Measurements from ENCODE around the gene DPYSL3.

DPYSL3 gene

DNA sequence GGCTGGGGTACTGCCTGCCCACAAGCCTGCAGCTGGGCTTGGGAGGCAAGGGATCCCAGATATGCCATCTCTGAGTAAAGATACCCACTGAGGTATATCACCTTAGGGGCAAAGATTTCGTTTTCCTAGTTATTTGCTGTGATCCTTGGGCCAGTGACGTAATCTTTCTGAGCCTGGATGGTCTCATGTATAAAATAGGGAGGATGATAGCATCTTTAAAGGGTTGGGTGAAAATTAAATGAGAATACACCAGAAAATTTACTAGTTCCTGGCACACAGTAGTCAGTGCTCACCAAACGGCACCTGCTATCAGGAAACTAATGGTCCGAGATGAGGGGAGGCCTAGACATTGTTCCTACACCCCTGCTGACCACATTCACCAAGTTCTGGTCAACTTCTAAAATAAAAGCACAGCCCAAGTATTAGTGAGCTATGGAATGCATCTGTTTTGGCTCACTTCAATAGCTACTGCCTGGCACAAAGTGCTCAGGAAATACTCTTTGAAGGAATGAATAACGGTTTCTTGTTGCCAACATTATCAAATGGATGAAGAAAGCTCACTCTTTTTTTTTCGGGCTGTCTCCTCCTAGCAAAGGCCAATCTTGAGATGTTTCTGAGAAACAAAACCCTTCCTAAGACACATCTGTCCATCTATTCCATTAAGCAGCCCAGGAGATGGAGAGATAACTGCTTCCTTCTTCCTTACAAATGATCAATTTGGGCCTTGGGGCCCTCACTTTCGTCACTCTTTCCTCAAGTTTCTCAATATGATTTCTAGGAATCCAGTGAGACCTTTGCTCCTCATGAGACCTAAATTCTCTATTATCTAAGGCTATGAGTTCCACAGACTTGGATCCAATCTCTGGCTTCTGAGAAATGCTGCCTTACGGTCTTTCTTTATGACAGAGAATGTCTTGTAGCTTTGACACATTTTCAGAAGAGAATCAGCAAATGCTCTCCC, 98.2 kb downstream of the DPYSL3 start:
- Histone ChIP-seq H3K4me2 (ENCODE audit: low read length, poor library complexity, severe bottlenecking) (no peak overlapping the region), H4K8ac (ENCODE audit: low read length) (no peak overlapping the region), H3K36me3 (ENCODE audit: control insufficient read depth in 1 of 2, insufficient read depth in 2 of 2, low read depth in 1 of 2, low read length in 2 of 2) (peaks cover 18 to 64% of the 10 kb centered on the region in 2 experiments), H3K4me1 (ENCODE audit: control insufficient read depth, insufficient read depth, low read depth, low read length) (peaks cover 10% of the 10 kb centered on the region), H3K79me1 (replicated peaks; ENCODE audit: low read length, poor library complexity, severe bottlenecking) (peaks cover 16% of the 10 kb centered on the region), H3K23ac (ENCODE audit: low read length in 2 of 2) (no peak overlapping the region), H2AFZ (ENCODE audit: low read depth, low read length) (no peak overlapping the region), H3K18ac (ENCODE audit: low read depth in 1 of 2, low read length in 2 of 2) (no peak overlapping the region), H2AK5ac (ENCODE audit: low read length, severe bottlenecking) (no peak overlapping the region), H4K91ac (ENCODE audit: low read length) (no peak overlapping the region), H3K9me3 (ENCODE audit: control insufficient read depth, low read length) (no peaks in the 10 kb centered on the region), H3K4ac (ENCODE audit: low read depth in 1 of 2, low read length in 2 of 2) (peak overlapping the region in 1 of 2 experiments; percentile 10), H2BK15ac (ENCODE audit: low read depth, poor library complexity, severe bottlenecking) (no peak overlapping the region), H3K9ac (ENCODE audit: low read length) (no peak overlapping the region), H2BK12ac (ENCODE audit: low read length in 2 of 2) (no peak overlapping the region), H3K27ac (ENCODE audit: low read length, poor library complexity, severe bottlenecking) (no peak overlapping the region), H2BK5ac (ENCODE audit: low read depth, low read length, poor library complexity, severe bottlenecking) (no peak overlapping the region), H2BK120ac (ENCODE audit: low read depth, low read length) (no peak overlapping the region), H3K14ac (ENCODE audit: low read length in 2 of 2) (no peak overlapping the region), H3K27me3 (ENCODE audit: control insufficient read depth in 1 of 2, insufficient read depth in 1 of 2, low read length in 2 of 2) (no peaks in the 10 kb centered on the region), H3K4me3 (ENCODE audit: insufficient read depth in 1 of 2, low read depth in 1 of 2, low read length in 2 of 2) (peak overlapping the region in 1 of 2 experiments; percentile 5)
- 93% methylated on average over 8 of the region's 8 CpGs for WGBS
- DNase-seq, result no peak

DNA sequence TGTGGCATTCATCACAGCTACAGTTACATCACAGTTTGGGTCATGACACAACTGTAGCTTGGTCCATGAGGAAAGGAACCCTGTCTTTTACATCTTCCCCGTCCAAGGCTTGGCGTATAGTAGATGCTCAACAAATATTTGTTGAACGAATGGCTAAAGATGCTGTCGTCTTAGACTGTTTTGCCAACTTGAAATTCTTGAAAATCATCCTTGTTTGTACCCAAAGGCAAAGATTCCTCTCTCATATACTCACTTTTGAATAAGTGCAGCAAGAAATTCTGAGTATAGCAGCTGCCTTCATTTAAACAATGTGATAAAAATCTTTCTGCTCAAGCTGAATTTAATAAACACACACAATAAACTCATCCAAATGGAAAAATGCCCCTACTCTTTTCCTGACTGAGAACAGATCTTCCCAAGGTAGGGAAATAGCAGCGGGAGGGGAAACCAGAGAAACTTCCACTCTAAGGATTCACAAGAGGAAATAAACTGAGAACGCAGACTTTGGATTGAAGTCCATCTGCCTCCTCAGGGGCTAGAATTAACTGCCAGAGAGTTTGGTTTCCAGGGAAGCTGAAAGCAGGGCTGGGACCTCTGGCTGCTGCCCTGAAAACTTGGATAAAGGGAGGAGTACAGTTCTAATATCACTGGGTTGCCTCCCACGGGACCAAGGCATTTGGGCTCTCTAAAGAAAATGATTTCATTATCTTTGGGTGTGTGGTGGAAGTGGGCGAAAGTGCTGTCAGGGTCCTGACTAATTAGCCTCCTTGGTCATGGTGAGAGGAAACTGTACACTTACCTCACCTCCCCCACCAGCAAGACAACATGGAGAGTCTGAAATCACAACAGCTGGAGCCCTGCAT, 99.1 kb downstream of the DPYSL3 start:
- Histone ChIP-seq H3K9ac (ENCODE audit: low read length) (no peak overlapping the region), H4K91ac (ENCODE audit: low read length) (no peak overlapping the region), H3K4me3 (ENCODE audit: insufficient read depth in 1 of 2, low read depth in 1 of 2, low read length in 2 of 2) (peak overlapping the region in 1 of 2 experiments; percentile 5), H3K27ac (ENCODE audit: low read length, poor library complexity, severe bottlenecking) (no peak overlapping the region), H3K4me2 (ENCODE audit: low read length, poor library complexity, severe bottlenecking) (no peak overlapping the region), H2BK5ac (ENCODE audit: low read depth, low read length, poor library complexity, severe bottlenecking) (no peak overlapping the region), H2BK15ac (ENCODE audit: low read depth, poor library complexity, severe bottlenecking) (no peak overlapping the region), H3K18ac (ENCODE audit: low read depth in 1 of 2, low read length in 2 of 2) (no peak overlapping the region), H3K79me1 (replicated peaks; ENCODE audit: low read length, poor library complexity, severe bottlenecking) (peaks cover 15% of the 10 kb centered on the region), H2AK5ac (ENCODE audit: low read length, severe bottlenecking) (no peak overlapping the region), H3K9me3 (ENCODE audit: control insufficient read depth, low read length) (no peaks in the 10 kb centered on the region), H2BK12ac (ENCODE audit: low read length in 2 of 2) (no peak overlapping the region), H4K8ac (ENCODE audit: low read length) (no peak overlapping the region), H3K27me3 (ENCODE audit: control insufficient read depth in 1 of 2, insufficient read depth in 1 of 2, low read length in 2 of 2) (no peaks in the 10 kb centered on the region), H2AFZ (ENCODE audit: low read depth, low read length) (no peak overlapping the region), H3K14ac (ENCODE audit: low read length in 2 of 2) (no peak overlapping the region), H3K23ac (ENCODE audit: low read length in 2 of 2) (no peak overlapping the region), H3K4ac (ENCODE audit: low read depth in 1 of 2, low read length in 2 of 2) (peak overlapping the region in 1 of 2 experiments; percentile 10), H3K36me3 (ENCODE audit: control insufficient read depth in 1 of 2, insufficient read depth in 2 of 2, low read depth in 1 of 2, low read length in 2 of 2) (peaks cover 18 to 63% of the 10 kb centered on the region in 2 experiments), H2BK120ac (ENCODE audit: low read depth, low read length) (no peak overlapping the region), H3K4me1 (ENCODE audit: control insufficient read depth, insufficient read depth, low read depth, low read length) (peaks cover 9% of the 10 kb centered on the region)
- DNase-seq, result no peak
- 93% methylated on average over 8 of the region's 8 CpGs for WGBS

DNA sequence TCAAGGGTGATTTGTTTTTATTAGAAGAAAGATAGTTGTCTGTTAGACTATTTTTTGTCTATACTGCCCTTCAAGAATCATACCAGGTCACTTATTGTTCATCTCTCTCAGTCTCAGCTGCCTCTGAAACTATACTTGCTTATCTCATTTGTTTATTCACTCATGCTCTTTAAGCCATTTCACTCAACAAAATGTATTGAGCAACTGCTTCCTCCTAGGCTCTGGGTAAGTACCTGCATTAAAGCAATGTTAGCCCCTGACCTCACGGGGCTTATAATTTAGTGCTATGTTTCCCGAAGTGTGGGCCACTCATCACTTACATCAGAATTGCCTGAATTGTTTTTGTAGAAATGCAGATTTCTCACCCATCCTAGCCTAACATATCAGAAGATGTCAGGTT, 100.9 kb downstream of the DPYSL3 start:
- no peak overlapping the region for H4K8ac ChIP-seq (ENCODE audit: low read length)
- no peak overlapping the region for H3K4ac ChIP-seq (ENCODE audit: low read depth in 1 of 2, low read length in 2 of 2)
- peaks cover 16% of the 10 kb centered on the region for H3K4me1 ChIP-seq (ENCODE audit: control insufficient read depth, insufficient read depth, low read depth, low read length)
- H3K9me3 ChIP-seq (ENCODE audit: control insufficient read depth, low read length), result no peaks in the 10 kb centered on the region
- DNase-seq, result no peak
- H2BK120ac ChIP-seq (ENCODE audit: low read depth, low read length), result no peak overlapping the region
- H2BK12ac ChIP-seq (ENCODE audit: low read length in 2 of 2), result no peak overlapping the region
- no peak overlapping the region for H3K4me2 ChIP-seq (ENCODE audit: low read length, poor library complexity, severe bottlenecking)
- no peak overlapping the region for H3K9ac ChIP-seq (ENCODE audit: low read length)
- no peak overlapping the region for H2BK5ac ChIP-seq (ENCODE audit: low read depth, low read length, poor library complexity, severe bottlenecking)
- H3K36me3 ChIP-seq (ENCODE audit: control insufficient read depth in 1 of 2, insufficient read depth in 2 of 2, low read depth in 1 of 2, low read length in 2 of 2), result peaks cover 10 to 56% of the 10 kb centered on the region in 2 experiments
- H2AK5ac ChIP-seq (ENCODE audit: low read length, severe bottlenecking), result no peak overlapping the region
- no peak overlapping the region for H4K91ac ChIP-seq (ENCODE audit: low read length)
- H3K18ac ChIP-seq (ENCODE audit: low read depth in 1 of 2, low read length in 2 of 2), result no peak overlapping the region
- H3K23ac ChIP-seq (ENCODE audit: low read length in 2 of 2), result no peak overlapping the region
- peaks cover 13% of the 10 kb centered on the region for H3K79me1 ChIP-seq (replicated peaks; ENCODE audit: low read length, poor library complexity, severe bottlenecking)
- WGBS, result 100% methylated on average over 1 of the region's 2 CpGs
- H2AFZ ChIP-seq (ENCODE audit: low read depth, low read length), result no peak overlapping the region
- H3K4me3 ChIP-seq (ENCODE audit: insufficient read depth in 1 of 2, low read depth in 1 of 2, low read length in 2 of 2), result no peak overlapping the region
- no peak overlapping the region for H2BK15ac ChIP-seq (ENCODE audit: low read depth, poor library complexity, severe bottlenecking)
- H3K27ac ChIP-seq (ENCODE audit: low read length, poor library complexity, severe bottlenecking), result no peak overlapping the region
- H3K14ac ChIP-seq (ENCODE audit: low read length in 2 of 2), result no peak overlapping the region
- H3K27me3 ChIP-seq (ENCODE audit: control insufficient read depth in 1 of 2, insufficient read depth in 1 of 2, low read length in 2 of 2), result no peaks in the 10 kb centered on the region
